T-cell (primary cell): ENCODE measurements around the gene FBN1. TPM values are rescaled to one million over a fixed set of nuclear protein-coding genes. Genes with fewer than 3 reads are reported as not detected.

ENCODE experiments used
- ATAC-seq, 4 experiments: fragments of 200-7000 bp in 3 of 4; fragments of 150-1000 bp in 1 of 4; cut with Tn5 transposase; replicated peaks in 1 of 4; 1 replicate in 3 of 4; 2 replicates in 1 of 4; pipeline ENCODE4 v1.10.0; 2021; ENCODE audit warnings: moderate library complexity in 3 of 4, mild to moderate bottlenecking in 2 of 4, moderate number of reproducible peaks in 1 of 4
- CTCF ChIA-PET, 2 donors: fragments of 300-600 bp; sonication (Branson Sonifier 250); formaldehyde crosslinking; loops; one replicate each; lab custom pipeline; 2022; ENCODE audit warnings: antibody characterized with exemption in 2 of 2; lab: Charles Lee
- POLR2A ChIA-PET, 2 donors: fragments of 300-600 bp; sonication (Branson Sonifier 250); formaldehyde crosslinking; loops; one replicate each; lab custom pipeline; 2022; ENCODE audit warnings: antibody characterized with exemption in 2 of 2; lab: Charles Lee
- DNase-seq, 35 experiments: peaks; one replicate each; pipeline versions ENCODE4 v3.0.0 to v3.0.0-alpha.2; 2013 to 2023
- H3K27ac ChIP-seq: one replicate; pipeline ENCODE4 v1.5.1; 2013; ENCODE audit warnings: low read length
- H3K27me3 ChIP-seq, 2 experiments: replicated peaks in 1 of 2; 1 replicate in 1 of 2; 2 replicates in 1 of 2; pipeline versions ENCODE4 v1.6.1 to v1.7.0; 2013; ENCODE audit warnings: low read length in 1 of 2, mixed read lengths in 1 of 2; ENCODE audit not compliant: control insufficient read depth in 2 of 2, insufficient read depth in 2 of 2; ENCODE audit errors: extremely low read depth in 1 of 2
- H3K36me3 ChIP-seq, 2 donors: 1 replicate in 1 of 2; 2 replicates in 1 of 2; pipeline versions ENCODE4 v1.6.1 to v1.7.0; 2013; ENCODE audit warnings: low read length in 1 of 2; ENCODE audit not compliant: control insufficient read depth in 2 of 2, insufficient read depth in 1 of 2; ENCODE audit errors: extremely low read depth in 1 of 2
- H3K4me1 ChIP-seq, 2 experiments: 1 replicate in 1 of 2; 2 replicates in 1 of 2; pipeline versions ENCODE4 v1.6.1 to v1.7.0; 2013; ENCODE audit warnings: low read length in 2 of 2, mixed read lengths in 1 of 2; ENCODE audit not compliant: insufficient read depth in 2 of 2, control insufficient read depth in 1 of 2; ENCODE audit errors: extremely low read depth in 1 of 2
- H3K4me3 ChIP-seq, 2 donors: 1 replicate in 1 of 2; 2 replicates in 1 of 2; pipeline versions ENCODE4 v1.5.1 to v1.7.0; 2013; ENCODE audit warnings: mild to moderate bottlenecking in 2 of 2, low read length in 1 of 2, moderate library complexity in 1 of 2; ENCODE audit not compliant: control insufficient read depth in 1 of 2; ENCODE audit errors: extremely low read depth in 1 of 2
- H3K9me3 ChIP-seq: 2 replicates; pipeline ENCODE4 v1.7.0; 2013
- H3K27ac Mint-ChIP-seq, 2 donors: one replicate each; pipeline ENCODE4 v1.8.0; 2020 to 2021; ENCODE audit warnings: mild to moderate bottlenecking in 2 of 2, mixed read lengths in 2 of 2
- H3K27me3 Mint-ChIP-seq, 2 donors: one replicate each; pipeline ENCODE4 v1.8.0; 2021 to 2022; ENCODE audit warnings: mixed read lengths in 2 of 2
- H3K36me3 Mint-ChIP-seq: one replicate; pipeline ENCODE4 v1.8.0; 2021; ENCODE audit warnings: mixed read lengths
- H3K4me1 Mint-ChIP-seq, 3 donors: one replicate each; pipeline ENCODE4 v1.8.0; 2020 to 2022; ENCODE audit warnings: mixed read lengths in 3 of 3, mild to moderate bottlenecking in 1 of 3
- H3K4me3 Mint-ChIP-seq, 3 donors: one replicate each; pipeline ENCODE4 v1.8.0; 2020 to 2022; ENCODE audit warnings: mild to moderate bottlenecking in 3 of 3, mixed read lengths in 3 of 3, moderate library complexity in 3 of 3
- H3K9me3 Mint-ChIP-seq, 3 donors: one replicate each; pipeline ENCODE4 v1.8.0; 2020 to 2022; ENCODE audit warnings: mixed read lengths in 3 of 3
- WGBS: methylation state at CpG from one replicate; pipeline ENCODE4 v1.1.5; 2013; ENCODE audit warnings: missing lambda C conversion rate; ENCODE audit not compliant: insufficient coverage; 5-methylcytosine and 5-hydroxymethylcytosine counted together
- total RNA-seq, 35 experiments: library from RNA in 6 of 35; stranded (reverse) in 6 of 35; fragments of 120-200 nt in 1 of 35; gene quantifications; one replicate each; pipeline versions ENCODE4 v1.2.1 to v1.2.4 and lab custom pipeline; 2013 to 2026

FBN1 gene
- total RNA-seq, 5 donors from 2014 or later (not counting 1 experiment from before 2014, with no cell fraction given), result 0.28 to 1.2 (median 0.79) TPM

- no peaks in the 10 kb centered on the region for H3K36me3 ChIP-seq
- no peaks in the 10 kb centered on the region for H3K27me3 ChIP-seq
- H3K4me3 ChIP-seq, result no peak overlapping the region
- H3K9me3 ChIP-seq, result no peaks in the 10 kb centered on the region
- DNase-seq (no peak), ATAC-seq (no peak)
- ChIA-PET CTCF (no interaction called here), POLR2A (no interaction called here)
- no peak overlapping the region for H3K27ac ChIP-seq
- Mint-ChIP-seq H3K36me3 (no peaks in the 10 kb centered on the region), H3K9me3 (no peaks in the 10 kb centered on the region), H3K27ac (no peak overlapping the region), H3K4me3 (no peak overlapping the region), H3K27me3 (peaks cover 0 to 4% of the 10 kb centered on the region in 2 donors), H3K4me1 (no peaks in the 10 kb centered on the region)
- no peaks in the 10 kb centered on the region for H3K4me1 ChIP-seq
- no CpG with 5 or more reads among the region's 1 CpG for WGBS
These were observed 15.3 kb downstream of the FBN1 start for GRCh38 chr15:48630245-48630644.

- H3K9me3 Mint-ChIP-seq, result no peaks in the 10 kb centered on the region
- H3K27ac Mint-ChIP-seq, result no peak overlapping the region
- H3K4me3 Mint-ChIP-seq, result no peak overlapping the region
- Histone ChIP-seq H3K9me3 (no peaks in the 10 kb centered on the region), H3K4me3 (no peak overlapping the region), H3K27me3 (no peaks in the 10 kb centered on the region), H3K4me1 (no peaks in the 10 kb centered on the region), H3K36me3 (no peaks in the 10 kb centered on the region), H3K27ac (no peak overlapping the region)
- no peaks in the 10 kb centered on the region for H3K4me1 Mint-ChIP-seq
- CTCF ChIA-PET, result no interaction called here
- H3K27me3 Mint-ChIP-seq, result peaks cover 4% of the 10 kb centered on the region in 2 donors
- ATAC-seq (no peak), DNase-seq (no peak)
- POLR2A ChIA-PET, result interaction anchor here in 1 of 2 donors (0.6 kb wide), 1 partner anchor 33 kb away, joined by 3 read pairs; no protein-coding TSS in a partner anchor
- WGBS, result no CpG with 5 or more reads among the region's 2 CpGs
- no peaks in the 10 kb centered on the region for H3K36me3 Mint-ChIP-seq
These were observed 16.7 kb downstream of the FBN1 start for GRCh38 chr15:48628832-48629231.

- H3K36me3 Mint-ChIP-seq, result no peaks in the 10 kb centered on the region
- Histone ChIP-seq H3K4me1 (no peaks in the 10 kb centered on the region), H3K27ac (no peak overlapping the region), H3K27me3 (no peaks in the 10 kb centered on the region), H3K36me3 (no peaks in the 10 kb centered on the region), H3K4me3 (no peak overlapping the region), H3K9me3 (no peaks in the 10 kb centered on the region)
- CTCF ChIA-PET, result no interaction called here
- no peak for ATAC-seq
- no peak for DNase-seq
- H3K27me3 Mint-ChIP-seq, result peaks cover 4% of the 10 kb centered on the region in 2 donors
- no peak overlapping the region for H3K4me3 Mint-ChIP-seq
- H3K27ac Mint-ChIP-seq, result no peak overlapping the region
- WGBS, result 89% methylated on average over 4 of the region's 7 CpGs
- H3K9me3 Mint-ChIP-seq, result no peaks in the 10 kb centered on the region
- no peaks in the 10 kb centered on the region for H3K4me1 Mint-ChIP-seq
- POLR2A ChIA-PET, result no interaction called here
These were observed 18.1 kb downstream of the FBN1 start for GRCh38 chr15:48627260-48627940.

GRCh38 chr15:48625126-48625525, 20.4 kb downstream of the FBN1 start:
- no peaks in the 10 kb centered on the region for H3K27me3 ChIP-seq
- Mint-ChIP-seq H3K4me3 (no peak overlapping the region), H3K4me1 (no peaks in the 10 kb centered on the region), H3K9me3 (no peaks in the 10 kb centered on the region), H3K27ac (no peak overlapping the region), H3K27me3 (peaks cover 4% of the 10 kb centered on the region in 2 donors), H3K36me3 (no peaks in the 10 kb centered on the region)
- H3K27ac ChIP-seq, result no peak overlapping the region
- POLR2A ChIA-PET, result no interaction called here
- no peaks in the 10 kb centered on the region for H3K36me3 ChIP-seq
- no peak overlapping the region for H3K4me3 ChIP-seq
- no peaks in the 10 kb centered on the region for H3K9me3 ChIP-seq
- WGBS, result 79% methylated on average over 2 of the region's 2 CpGs
- ATAC-seq (no peak), DNase-seq (no peak)
- CTCF ChIA-PET, result no interaction called here
- H3K4me1 ChIP-seq, result no peaks in the 10 kb centered on the region

- no peaks in the 10 kb centered on the region for H3K4me1 ChIP-seq
- H3K27me3 ChIP-seq, result no peaks in the 10 kb centered on the region
- no peak overlapping the region for H3K27ac ChIP-seq
- H3K4me3 ChIP-seq, result no peak overlapping the region
- no peaks in the 10 kb centered on the region for H3K9me3 Mint-ChIP-seq
- H3K27ac Mint-ChIP-seq, result no peak overlapping the region
- no peak for ATAC-seq
- H3K36me3 Mint-ChIP-seq, result no peaks in the 10 kb centered on the region
- H3K36me3 ChIP-seq, result no peaks in the 10 kb centered on the region
- H3K27me3 Mint-ChIP-seq, result peaks cover 4 to 7% of the 10 kb centered on the region in 2 donors
- no peak for DNase-seq
- H3K4me3 Mint-ChIP-seq, result no peak overlapping the region
- WGBS, result no CpG with 5 or more reads among the region's 4 CpGs
- POLR2A ChIA-PET, result no interaction called here
- no peaks in the 10 kb centered on the region for H3K4me1 Mint-ChIP-seq
- no peaks in the 10 kb centered on the region for H3K9me3 ChIP-seq
- CTCF ChIA-PET, result no interaction called here
These were observed 20.8 kb downstream of the FBN1 start for GRCh38 chr15:48624700-48625099.

GRCh38 chr15:48623456-48623855, 22.1 kb downstream of the FBN1 start:
- no CpG with 5 or more reads among the region's 1 CpG for WGBS
- Mint-ChIP-seq H3K4me1 (no peaks in the 10 kb centered on the region), H3K4me3 (no peak overlapping the region), H3K36me3 (no peaks in the 10 kb centered on the region), H3K9me3 (no peaks in the 10 kb centered on the region), H3K27ac (no peak overlapping the region), H3K27me3 (peaks cover 0 to 7% of the 10 kb centered on the region in 2 donors)
- ChIA-PET CTCF (no interaction called here), POLR2A (no interaction called here)
- peaks cover 0 to 2% of the 10 kb centered on the region in 2 experiments for H3K27me3 ChIP-seq
- no peaks in the 10 kb centered on the region for H3K36me3 ChIP-seq
- H3K4me1 ChIP-seq, result no peaks in the 10 kb centered on the region
- no peaks in the 10 kb centered on the region for H3K9me3 ChIP-seq
- H3K27ac ChIP-seq, result no peak overlapping the region
- H3K4me3 ChIP-seq, result no peak overlapping the region
- ATAC-seq, result no peak
- DNase-seq, result no peak
